ENCODE data around the gene PHF21A. TPM values are rescaled to one million over a fixed set of nuclear protein-coding genes. Genes with fewer than 3 reads are reported as not detected.
A peak's percentile ranks its signal among the peaks of the same experiment; 100 is the strongest.

The PHF21A gene
- polyA plus RNA-seq, 1 donor (not counting 4 experiments of a cell fraction or from before 2014, with no cell fraction given) = 16.1 TPM

GRCh38 chr11:45932217-45932616 lies 189.0 kb downstream of the PHF21A start:
- Histone ChIP-seq H3K9ac (ENCODE audit: control insufficient read depth, extremely low read depth, insufficient read depth, low read length) (peak overlapping the region; percentile 56), H3K4me2 (ENCODE audit: control insufficient read depth, extremely low read depth, insufficient read depth, low read depth, low read length) (peak overlapping the region; percentile 53), H3K9me1 (ENCODE audit: control insufficient read depth, extremely low read depth, insufficient read depth, low read length) (peaks cover 2% of the 10 kb centered on the region), H2AFZ (ENCODE audit: control insufficient read depth, low read length) (no peak overlapping the region), H3K9me3 (ENCODE audit: control insufficient read depth, low read depth, low read length) (no peaks in the 10 kb centered on the region), H3K27ac (ENCODE audit: control insufficient read depth, insufficient read depth, low read length) (peak overlapping the region; percentile 78), H4K20me1 (ENCODE audit: control insufficient read depth, extremely low read depth, insufficient read depth, low read length) (no peaks in the 10 kb centered on the region), H3K4me1 (ENCODE audit: control insufficient read depth, extremely low read depth, insufficient read depth, low read length) (peaks cover 78% of the 10 kb centered on the region), H3K27me3 (ENCODE audit: control insufficient read depth, extremely low read depth, insufficient read depth, low read length) (no peaks in the 10 kb centered on the region), H3K79me2 (ENCODE audit: control insufficient read depth, insufficient read depth, low read length) (no peaks in the 10 kb centered on the region), H3K4me3 (ENCODE audit: control insufficient read depth in 2 of 3, extremely low read depth in 1 of 3, insufficient read depth in 2 of 3, low read depth in 1 of 3, low read length in 3 of 3) (no peak overlapping the region), H3K36me3 (ENCODE audit: control insufficient read depth in 2 of 2, extremely low read depth in 1 of 2, insufficient read depth in 2 of 2, low read length in 2 of 2) (peaks cover 6 to 12% of the 10 kb centered on the region in 2 experiments)
- dilution Hi-C loops (cut with MboI; ENCODE audit: extremely low pct_ligation_motif_present, low sequenced_read_pairs) = no loop called here
- DNase-seq (ENCODE audit: low read depth, low spot score) (no peak), FAIRE-seq (no peak)
- TF ChIP-seq EZH2 (IDR thresholded peaks at IDR 0.05; ENCODE audit: low read length) (no peak), CTCF (optimal IDR thresholded peaks at IDR 0.05 in 1 of 3, IDR thresholded peaks at IDR 0.05 in 1 of 3, conservative IDR thresholded peaks at IDR 0.05 in 1 of 3; ENCODE audit: extremely low read depth in 1 of 3, insufficient read depth in 2 of 3, low read length in 3 of 3) (no peak)

GRCh38 chr11:45931739-45932138 lies 189.5 kb downstream of the PHF21A start:
- Histone ChIP-seq H3K27me3 (ENCODE audit: control insufficient read depth, extremely low read depth, insufficient read depth, low read length) (no peaks in the 10 kb centered on the region), H3K4me2 (ENCODE audit: control insufficient read depth, extremely low read depth, insufficient read depth, low read depth, low read length) (peak overlapping the region; percentile 53), H3K9ac (ENCODE audit: control insufficient read depth, extremely low read depth, insufficient read depth, low read length) (peak overlapping the region; percentile 56), H2AFZ (ENCODE audit: control insufficient read depth, low read length) (no peak overlapping the region), H3K4me1 (ENCODE audit: control insufficient read depth, extremely low read depth, insufficient read depth, low read length) (peaks cover 78% of the 10 kb centered on the region), H3K4me3 (ENCODE audit: control insufficient read depth in 2 of 3, extremely low read depth in 1 of 3, insufficient read depth in 2 of 3, low read depth in 1 of 3, low read length in 3 of 3) (no peak overlapping the region), H3K9me1 (ENCODE audit: control insufficient read depth, extremely low read depth, insufficient read depth, low read length) (peaks cover 2% of the 10 kb centered on the region), H3K27ac (ENCODE audit: control insufficient read depth, insufficient read depth, low read length) (peak overlapping the region; percentile 78), H3K9me3 (ENCODE audit: control insufficient read depth, low read depth, low read length) (no peaks in the 10 kb centered on the region), H4K20me1 (ENCODE audit: control insufficient read depth, extremely low read depth, insufficient read depth, low read length) (no peaks in the 10 kb centered on the region), H3K79me2 (ENCODE audit: control insufficient read depth, insufficient read depth, low read length) (no peaks in the 10 kb centered on the region), H3K36me3 (ENCODE audit: control insufficient read depth in 2 of 2, extremely low read depth in 1 of 2, insufficient read depth in 2 of 2, low read length in 2 of 2) (peaks cover 5 to 13% of the 10 kb centered on the region in 2 experiments)
- DNase-seq (ENCODE audit: low read depth, low spot score) (no peak), FAIRE-seq (no peak)
- TF ChIP-seq CTCF (optimal IDR thresholded peaks at IDR 0.05 in 1 of 3, IDR thresholded peaks at IDR 0.05 in 1 of 3, conservative IDR thresholded peaks at IDR 0.05 in 1 of 3; ENCODE audit: extremely low read depth in 1 of 3, insufficient read depth in 2 of 3, low read length in 3 of 3) (no peak), EZH2 (IDR thresholded peaks at IDR 0.05; ENCODE audit: low read length) (no peak)
- dilution Hi-C loops (cut with MboI; ENCODE audit: extremely low pct_ligation_motif_present, low sequenced_read_pairs) = no loop called here

All from keratinocyte (primary cell).